Skin epidermis (tissue), 12 donors: ENCODE data around the gene TTLL5.
A peak's percentile ranks its signal among the peaks of the same experiment; 100 is the strongest.
"Not testable (repeated sequence)": the region's sequence is repeated elsewhere in the genome, so short reads cannot be mapped to it uniquely, and the experiment has no call there.

Experiments used
- H3K27ac ChIP-seq, 21 experiments: fragments of 200-600 bp; sonication (generic) in 11 of 21; one replicate each; pipeline ENCODE4 v1.5.0; 2020; ENCODE audit warnings: mild to moderate bottlenecking in 3 of 21, inconsistent platforms in 2 of 21, moderate library complexity in 2 of 21
- H3K4me3 ChIP-seq, 7 experiments: fragments of 200-600 bp; sonication (generic) in 2 of 7; one replicate each; pipeline ENCODE4 v1.5.0; 2020; ENCODE audit warnings: inconsistent platforms in 2 of 7, mild to moderate bottlenecking in 2 of 7, moderate library complexity in 1 of 7

TTLL5 gene

DNA sequence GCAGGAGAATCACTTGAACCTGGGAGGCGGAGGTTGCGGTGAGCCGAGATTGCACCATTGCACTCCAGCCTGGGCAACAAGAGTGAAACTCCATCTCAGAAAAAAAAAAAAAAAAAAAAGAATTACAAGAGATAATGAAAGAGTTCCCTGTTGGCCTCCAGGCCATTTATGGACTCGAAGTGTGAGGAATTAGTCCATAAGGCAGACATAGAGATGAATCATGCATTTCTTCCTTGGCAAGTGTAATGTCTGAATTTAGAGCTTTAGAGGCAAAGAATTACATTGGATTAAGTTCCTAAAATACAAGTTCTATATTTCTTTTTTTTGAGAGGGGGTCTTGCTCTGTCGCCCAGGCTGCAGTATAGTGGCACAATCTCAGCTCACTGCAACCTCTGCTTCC lies 185.6 kb downstream of the TTLL5 start:
- not testable (repeated sequence) for H3K4me3 ChIP-seq, H3K27ac ChIP-seq

DNA sequence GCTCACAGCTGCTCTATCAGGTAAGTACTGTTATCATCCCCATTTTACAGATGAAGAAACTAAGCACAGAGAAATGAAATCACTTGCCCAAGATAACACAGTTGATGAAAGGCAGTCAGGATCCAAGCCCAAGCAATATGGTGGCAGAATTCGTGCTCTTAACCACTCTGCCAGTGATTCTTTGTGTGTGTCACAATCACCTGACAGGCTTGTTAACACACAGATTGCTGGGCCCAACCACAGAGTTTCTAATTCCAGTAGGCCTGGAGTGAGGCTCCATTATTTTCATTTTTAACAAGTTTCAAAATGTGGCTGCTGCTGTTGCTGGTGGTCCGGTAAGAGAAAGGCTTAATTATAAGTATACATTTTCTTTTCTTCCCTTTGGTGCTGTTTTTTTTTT lies 186.5 kb downstream of the TTLL5 start:
- no peak overlapping the region for H3K4me3 ChIP-seq
- H3K27ac ChIP-seq: peak overlapping the region in 1 of 21 experiments; percentile 23

DNA sequence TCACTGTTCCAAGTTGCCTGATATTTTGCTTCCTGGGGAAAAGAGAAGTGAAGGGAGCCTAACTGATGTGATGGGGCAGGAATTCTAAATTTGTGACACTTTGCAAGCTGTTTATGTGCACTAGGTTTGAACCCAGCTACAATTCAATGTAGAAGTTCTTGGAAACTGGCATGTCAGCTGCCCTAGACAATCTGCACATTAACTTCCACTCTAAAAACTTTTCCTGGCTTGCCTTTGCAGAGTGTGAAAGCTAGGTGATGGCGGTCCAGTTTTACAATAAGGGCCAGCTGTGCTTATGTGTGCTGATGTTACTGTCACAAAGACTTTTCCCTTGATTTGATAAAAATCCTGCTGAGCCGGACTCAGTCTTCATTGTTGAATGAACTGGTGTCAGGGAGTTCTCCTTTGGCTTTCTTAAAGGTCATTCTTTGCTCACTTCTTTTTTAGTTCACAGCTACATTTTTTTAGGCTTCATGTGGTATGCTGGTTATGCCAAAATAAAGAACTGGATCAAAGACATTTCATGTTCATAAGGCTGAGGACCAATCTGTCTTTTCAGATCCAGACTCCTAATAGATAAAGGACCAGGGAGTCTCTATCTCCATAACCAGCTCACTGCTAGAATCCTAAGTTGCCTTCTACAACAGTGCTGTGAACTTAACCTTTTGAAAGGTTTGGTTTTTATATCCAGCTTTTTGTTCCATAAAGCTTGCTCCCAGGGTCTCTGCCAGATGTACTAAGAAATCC lies 187.3 kb downstream of the TTLL5 start:
- peak overlapping the region in 2 of 21 experiments; percentile 23 to 31 for H3K27ac ChIP-seq
- H3K4me3 ChIP-seq: no peak overlapping the region

- H3K4me3 ChIP-seq: no peak overlapping the region
- H3K27ac ChIP-seq: no peak overlapping the region
These were observed 188.4 kb downstream of the TTLL5 start for GRCh38 chr14:75849300-75849895.

DNA sequence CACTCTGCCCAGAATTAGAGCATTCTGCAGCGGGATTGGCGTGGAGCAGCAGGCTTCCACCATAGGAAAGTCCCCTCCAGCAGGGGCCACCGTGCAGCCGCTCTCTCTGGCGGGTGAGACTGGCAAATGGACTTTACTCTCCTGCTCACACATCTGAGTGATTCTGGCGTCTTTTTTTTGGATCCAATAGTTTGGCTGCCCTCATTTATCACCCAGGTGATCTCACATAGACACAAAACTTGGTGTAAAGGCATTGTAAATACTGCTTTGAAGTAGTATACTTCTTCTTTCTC lies 190.5 kb downstream of the TTLL5 start:
- no peak overlapping the region for H3K27ac ChIP-seq
- H3K4me3 ChIP-seq: no peak overlapping the region

- H3K27ac ChIP-seq: no peak overlapping the region
- H3K4me3 ChIP-seq: no peak overlapping the region
These were observed 193.2 kb downstream of the TTLL5 start for GRCh38 chr14:75854111-75854799.

DNA sequence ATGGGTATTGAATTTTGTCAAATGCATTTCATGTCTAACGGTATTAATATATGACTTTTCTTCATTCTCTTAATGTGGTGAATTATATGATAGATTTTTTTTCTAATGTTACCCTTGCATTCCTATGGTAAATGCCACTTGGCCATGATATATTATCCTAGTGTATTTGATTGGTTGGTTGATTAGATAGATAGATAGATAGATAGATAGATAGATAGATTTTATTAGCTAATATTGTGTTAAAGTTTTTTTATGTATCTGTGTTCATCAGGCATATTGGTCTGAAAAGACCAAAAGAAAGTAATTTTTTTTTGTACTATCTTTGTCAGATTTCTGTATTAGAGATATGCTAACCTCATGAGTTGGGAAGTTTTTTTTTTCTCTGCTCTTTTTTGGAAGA lies 196.2 kb downstream of the TTLL5 start:
- H3K4me3 ChIP-seq: no peak overlapping the region
- H3K27ac ChIP-seq: no peak overlapping the region

DNA sequence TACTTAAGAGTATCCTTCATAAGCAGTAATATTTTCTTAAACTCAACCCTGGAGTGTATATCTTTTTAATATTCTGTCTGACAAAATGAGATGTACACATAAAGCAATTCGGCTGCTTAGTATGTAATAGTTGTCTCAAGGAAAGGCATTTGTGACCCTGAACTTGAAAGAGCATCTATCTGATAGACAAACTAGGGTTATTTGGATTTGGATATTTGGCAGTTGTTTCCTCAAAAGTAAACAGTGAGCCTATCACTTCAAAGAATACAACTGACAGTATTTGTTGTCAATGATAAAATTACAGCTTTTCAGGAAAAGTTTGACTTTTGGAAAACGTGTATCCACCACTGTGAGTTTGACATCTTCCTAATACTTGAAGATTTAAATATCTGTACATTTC lies 197.3 kb downstream of the TTLL5 start:
- H3K27ac ChIP-seq: no peak overlapping the region
- H3K4me3 ChIP-seq: no peak overlapping the region

DNA sequence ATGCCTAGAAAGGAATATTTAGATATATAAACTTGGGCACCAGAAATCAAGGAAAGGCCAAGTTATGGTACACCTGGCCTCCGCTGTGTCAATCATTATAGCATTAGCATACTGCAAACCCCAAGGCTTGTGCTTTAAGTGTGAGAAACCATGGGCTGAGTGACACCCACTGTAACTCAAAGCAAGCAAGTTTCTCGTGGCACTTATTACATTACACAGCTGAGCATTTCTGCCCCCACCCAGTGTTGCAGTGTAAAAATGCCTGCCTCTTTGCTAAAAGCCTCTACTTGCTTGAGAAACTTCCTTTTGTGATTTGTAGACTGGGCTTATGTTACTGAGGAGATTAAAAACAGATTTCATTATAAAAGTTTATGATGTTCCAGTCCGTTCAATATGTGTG lies 198.7 kb downstream of the TTLL5 start:
- Histone ChIP-seq H3K27ac (peak overlapping the region in 1 of 21 experiments; percentile 52), H3K4me3 (no peak overlapping the region)

DNA sequence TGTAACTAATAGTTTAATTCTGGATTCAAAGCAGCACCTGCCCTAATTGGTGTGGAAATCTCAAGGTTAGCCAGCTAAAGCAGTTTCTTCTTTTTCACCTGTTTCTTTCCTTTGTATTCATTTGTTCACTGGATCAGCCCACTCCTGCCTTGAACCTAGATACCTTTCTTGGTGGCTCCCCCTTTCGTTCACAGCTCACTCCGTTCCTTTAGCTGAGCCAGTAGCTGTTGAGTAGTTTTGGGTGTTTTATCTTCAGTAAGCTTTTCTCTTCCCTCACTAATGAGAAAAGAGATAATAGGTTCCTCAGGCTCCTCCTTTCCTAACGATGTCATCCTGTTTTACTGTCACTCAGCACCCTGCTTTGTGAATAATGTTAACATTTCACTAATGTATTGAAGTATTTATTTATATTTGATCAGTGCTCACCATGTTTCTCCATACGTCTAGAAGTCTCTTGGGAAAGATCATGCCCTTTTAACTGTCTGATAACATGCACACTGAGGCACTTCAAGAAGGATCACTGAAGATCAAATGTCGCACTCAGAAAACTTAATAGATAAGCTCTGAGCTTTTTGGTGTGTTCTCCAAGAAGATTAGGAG lies 199.6 kb downstream of the TTLL5 start:
- Histone ChIP-seq H3K27ac (peak overlapping the region in 3 of 21 experiments; percentile 12 to 52 (median 21)), H3K4me3 (no peak overlapping the region)

GRCh38 chr14:75861161-75861621 lies 200.1 kb downstream of the TTLL5 start:
- H3K27ac ChIP-seq: peak overlapping the region in 2 of 21 experiments; percentile 21 to 52

DNA sequence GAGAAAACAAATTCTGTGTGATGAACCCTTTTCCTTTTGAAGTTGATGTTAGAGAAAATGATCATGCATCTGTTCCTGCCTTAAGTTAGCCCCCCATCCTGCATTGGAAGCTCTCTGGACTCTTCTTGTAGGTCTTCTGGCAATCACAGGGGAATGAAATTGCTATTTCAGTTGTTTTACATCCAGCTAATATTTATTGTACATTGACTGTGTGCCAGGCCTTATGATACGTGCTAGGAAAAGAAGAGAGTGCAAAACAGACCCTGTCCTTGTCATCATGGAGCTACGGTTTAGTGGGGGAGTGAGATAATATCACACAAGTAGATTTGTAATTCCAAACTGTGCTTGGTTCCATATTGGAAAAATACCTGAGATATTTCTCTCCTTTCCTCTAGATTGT lies 202.2 kb downstream of the TTLL5 start:
- H3K27ac ChIP-seq: no peak overlapping the region
- no peak overlapping the region for H3K4me3 ChIP-seq

More at GRCh38 chr14:75861161-75861621, 200.1 kb downstream of the TTLL5 start:
- H3K4me3 ChIP-seq: no peak overlapping the region

GRCh38 chr14:75864352-75864751 lies 203.3 kb downstream of the TTLL5 start:
- Histone ChIP-seq H3K27ac (no peak overlapping the region), H3K4me3 (no peak overlapping the region)

DNA sequence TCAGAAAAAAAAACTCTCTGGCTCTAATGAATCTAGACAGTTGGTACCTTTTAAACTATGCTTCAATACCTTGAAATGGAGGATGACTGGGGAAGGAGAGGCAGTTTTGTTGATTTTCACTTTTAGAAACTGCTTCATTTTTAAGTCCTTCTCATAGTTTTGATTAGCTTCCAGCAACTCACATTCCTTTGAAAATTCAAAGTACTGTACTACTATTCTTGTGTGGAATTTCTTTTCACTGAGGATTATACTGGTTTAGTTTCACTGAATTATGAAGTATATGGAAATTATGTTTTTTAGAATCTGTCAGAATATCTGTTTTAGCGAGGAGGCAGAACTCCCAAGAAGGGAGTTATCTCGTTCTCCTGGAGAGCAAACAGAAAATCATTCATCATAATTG lies 204.5 kb downstream of the TTLL5 start:
- peak overlapping the region in 2 of 21 experiments; percentile 9 to 20 for H3K27ac ChIP-seq
- H3K4me3 ChIP-seq: no peak overlapping the region

DNA sequence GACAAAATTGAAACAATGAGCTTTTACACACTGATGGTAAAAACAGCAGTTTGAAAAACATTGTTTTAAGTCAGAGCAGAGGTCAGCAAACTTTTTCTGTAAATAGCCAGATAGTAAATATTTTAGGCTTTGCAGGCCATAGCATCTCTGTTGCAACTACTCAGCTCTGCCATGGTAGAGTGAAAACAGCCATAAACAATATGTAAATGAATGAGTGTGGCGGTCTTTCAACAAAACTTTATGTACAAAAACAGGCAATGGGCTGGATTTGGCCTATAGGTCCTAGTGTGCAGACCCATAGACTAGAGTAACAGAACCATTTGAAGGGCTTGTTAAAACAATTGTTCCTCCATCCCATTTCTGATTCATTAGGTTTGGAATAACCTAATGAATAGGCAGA lies 205.9 kb downstream of the TTLL5 start:
- H3K27ac ChIP-seq: peak overlapping the region in 8 of 21 experiments; percentile 42 to 83 (median 73)
- H3K4me3 ChIP-seq: no peak overlapping the region

GRCh38 chr14:75871181-75871880 lies 210.3 kb downstream of the TTLL5 start:
- no peak overlapping the region for H3K4me3 ChIP-seq
- H3K27ac ChIP-seq: peak overlapping the region in 1 of 21 experiments; percentile 35

GRCh38 chr14:75875958-75876357 lies 214.9 kb downstream of the TTLL5 start:
- no peak overlapping the region for H3K27ac ChIP-seq

GRCh38 chr14:75876530-75876929 lies 215.5 kb downstream of the TTLL5 start:
- peak overlapping the region in 6 of 21 experiments; percentile 12 to 69 (median 47) for H3K27ac ChIP-seq

More at GRCh38 chr14:75875958-75876357, 214.9 kb downstream of the TTLL5 start:
- H3K4me3 ChIP-seq: no peak overlapping the region

DNA sequence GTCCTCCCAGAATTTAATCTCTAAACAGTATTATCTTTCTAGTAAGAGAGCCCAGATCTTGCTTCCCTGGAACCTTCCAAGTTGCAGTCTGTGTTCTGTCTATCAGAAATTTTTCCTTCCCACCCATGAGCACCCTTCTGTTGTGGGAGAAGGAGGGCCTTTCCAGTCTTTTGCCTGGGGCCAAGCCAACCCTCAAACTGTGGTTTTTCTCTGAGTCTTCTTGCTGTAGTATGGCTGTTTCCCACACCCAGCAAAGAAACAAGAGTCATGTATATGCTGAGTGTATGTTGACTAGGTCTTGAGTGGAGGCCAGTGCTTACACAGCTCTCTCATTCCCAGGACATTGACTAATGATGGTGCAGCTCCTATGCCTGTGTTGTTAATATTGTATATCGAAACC lies 216.2 kb downstream of the TTLL5 start:
- H3K27ac ChIP-seq: peak overlapping the region in 8 of 21 experiments; percentile 12 to 69 (median 34)

More at GRCh38 chr14:75876530-75876929, 215.5 kb downstream of the TTLL5 start:
- no peak overlapping the region for H3K4me3 ChIP-seq

DNA sequence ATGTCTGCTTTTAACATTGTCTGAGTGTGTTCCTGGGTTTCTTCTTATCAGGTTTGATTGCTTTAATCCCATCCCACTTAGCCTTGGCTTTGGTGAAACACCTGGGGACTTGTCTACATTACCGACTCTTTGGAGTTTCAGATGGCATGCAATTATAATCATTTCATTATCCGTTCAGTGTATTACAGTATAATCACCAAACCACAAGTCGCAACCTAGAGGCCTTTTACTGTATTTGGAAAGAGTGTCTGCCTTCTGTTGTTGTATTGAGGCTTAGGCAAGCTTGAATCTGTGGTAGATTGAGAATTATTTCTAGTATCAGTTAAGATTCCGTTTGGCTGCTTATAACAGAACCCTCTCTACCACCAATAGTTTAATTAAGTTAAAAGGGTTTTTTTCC lies 216.8 kb downstream of the TTLL5 start:
- Histone ChIP-seq H3K27ac (peak overlapping the region in 9 of 21 experiments; percentile 14 to 69 (median 21)), H3K4me3 (no peak overlapping the region)

More for the DNA sequence above, 216.2 kb downstream of the TTLL5 start:
- H3K4me3 ChIP-seq: no peak overlapping the region
